Measurements from ENCODE around the gene GRIA4. TPM values are rescaled to one million over a fixed set of nuclear protein-coding genes. Genes with fewer than 3 reads are reported as not detected.

The GRIA4 gene
- total RNA-seq, 1 donor from 2014 or later = 13.6 TPM

DNA sequence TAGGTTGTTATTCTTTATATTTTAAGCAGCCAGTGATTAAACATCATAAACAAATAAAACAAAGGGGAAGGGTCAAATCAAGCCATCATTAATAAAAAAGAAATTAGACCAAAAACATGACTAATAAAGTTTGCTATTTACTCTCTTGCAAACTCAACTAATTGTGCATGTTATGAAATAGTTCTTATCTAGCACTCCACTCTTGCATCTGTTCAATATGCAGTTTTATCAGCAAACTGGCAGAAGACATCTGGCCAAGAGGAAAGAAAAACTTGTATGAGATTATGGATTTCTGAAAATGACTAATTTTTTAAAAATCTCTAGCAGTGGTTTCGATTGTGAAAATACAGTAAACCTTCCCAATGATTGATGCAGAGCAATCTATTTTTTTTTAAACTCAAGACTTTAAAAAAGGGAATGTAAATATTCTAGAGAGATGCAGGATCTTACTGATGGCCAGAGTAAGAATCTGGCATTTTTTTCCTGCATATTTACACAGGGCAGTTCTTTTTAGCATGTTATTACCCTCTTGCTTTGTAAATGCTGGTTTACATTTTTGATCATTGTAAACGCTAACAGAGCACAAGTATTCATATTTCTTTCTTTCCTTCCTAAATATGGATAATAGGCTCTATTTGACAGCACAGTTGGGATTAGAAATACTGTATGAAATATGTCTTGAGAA is 83.3 kb downstream of the GRIA4 start:
- TF ChIP-seq, protein P1, sequence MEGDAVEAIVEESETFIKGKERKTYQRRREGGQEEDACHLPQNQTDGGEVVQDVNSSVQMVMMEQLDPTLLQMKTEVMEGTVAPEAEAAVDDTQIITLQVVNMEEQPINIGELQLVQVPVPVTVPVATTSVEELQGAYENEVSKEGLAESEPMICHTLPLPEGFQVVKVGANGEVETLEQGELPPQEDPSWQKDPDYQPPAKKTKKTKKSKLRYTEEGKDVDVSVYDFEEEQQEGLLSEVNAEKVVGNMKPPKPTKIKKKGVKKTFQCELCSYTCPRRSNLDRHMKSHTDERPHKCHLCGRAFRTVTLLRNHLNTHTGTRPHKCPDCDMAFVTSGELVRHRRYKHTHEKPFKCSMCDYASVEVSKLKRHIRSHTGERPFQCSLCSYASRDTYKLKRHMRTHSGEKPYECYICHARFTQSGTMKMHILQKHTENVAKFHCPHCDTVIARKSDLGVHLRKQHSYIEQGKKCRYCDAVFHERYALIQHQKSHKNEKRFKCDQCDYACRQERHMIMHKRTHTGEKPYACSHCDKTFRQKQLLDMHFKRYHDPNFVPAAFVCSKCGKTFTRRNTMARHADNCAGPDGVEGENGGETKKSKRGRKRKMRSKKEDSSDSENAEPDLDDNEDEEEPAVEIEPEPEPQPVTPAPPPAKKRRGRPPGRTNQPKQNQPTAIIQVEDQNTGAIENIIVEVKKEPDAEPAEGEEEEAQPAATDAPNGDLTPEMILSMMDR (IDR thresholded peaks at IDR 0.05; ENCODE audit: partially characterized antibody, unreplicated experiment) = no peak
- Mint-ChIP-seq H3K9me3 (ENCODE audit: unreplicated experiment) (peaks cover 1% of the 10 kb centered on the region), H3K27ac (ENCODE audit: unreplicated experiment) (no peak overlapping the region), H3K27me3 (ENCODE audit: unreplicated experiment) (no peaks in the 10 kb centered on the region), H3K4me3 (ENCODE audit: unreplicated experiment) (no peak overlapping the region), H3K4me1 (ENCODE audit: low read depth, unreplicated experiment) (no peaks in the 10 kb centered on the region), H3K36me3 (ENCODE audit: unreplicated experiment) (no peaks in the 10 kb centered on the region)
- DNase-seq = no peak

DNA sequence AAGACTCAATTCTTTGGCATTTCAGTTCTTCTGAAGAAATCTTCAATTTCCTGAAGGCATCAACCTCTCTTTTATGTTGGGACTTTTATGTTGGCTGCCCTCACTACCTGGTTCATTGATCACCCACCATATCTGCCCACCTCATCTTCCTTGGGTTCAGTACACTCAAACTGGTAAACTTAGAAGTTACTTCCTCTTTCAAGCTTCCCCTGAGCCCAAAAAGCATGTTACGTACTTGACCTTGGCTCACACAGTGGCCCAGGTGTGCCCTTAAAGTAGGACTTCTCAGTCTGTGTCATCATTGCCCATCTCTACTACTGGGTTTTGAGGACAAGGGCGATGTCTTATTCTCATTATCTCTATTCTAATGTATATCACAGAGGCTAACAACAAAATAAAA is 86.1 kb downstream of the GRIA4 start:
- no peak for DNase-seq
- Mint-ChIP-seq H3K4me1 (ENCODE audit: low read depth, unreplicated experiment) (peaks cover 5% of the 10 kb centered on the region), H3K4me3 (ENCODE audit: unreplicated experiment) (no peak overlapping the region), H3K36me3 (ENCODE audit: unreplicated experiment) (no peaks in the 10 kb centered on the region), H3K27ac (ENCODE audit: unreplicated experiment) (no peak overlapping the region), H3K9me3 (ENCODE audit: unreplicated experiment) (peaks cover 1% of the 10 kb centered on the region), H3K27me3 (ENCODE audit: unreplicated experiment) (no peaks in the 10 kb centered on the region)
- TF ChIP-seq, protein P1 (IDR thresholded peaks at IDR 0.05; ENCODE audit: partially characterized antibody, unreplicated experiment) = no peak

DNA sequence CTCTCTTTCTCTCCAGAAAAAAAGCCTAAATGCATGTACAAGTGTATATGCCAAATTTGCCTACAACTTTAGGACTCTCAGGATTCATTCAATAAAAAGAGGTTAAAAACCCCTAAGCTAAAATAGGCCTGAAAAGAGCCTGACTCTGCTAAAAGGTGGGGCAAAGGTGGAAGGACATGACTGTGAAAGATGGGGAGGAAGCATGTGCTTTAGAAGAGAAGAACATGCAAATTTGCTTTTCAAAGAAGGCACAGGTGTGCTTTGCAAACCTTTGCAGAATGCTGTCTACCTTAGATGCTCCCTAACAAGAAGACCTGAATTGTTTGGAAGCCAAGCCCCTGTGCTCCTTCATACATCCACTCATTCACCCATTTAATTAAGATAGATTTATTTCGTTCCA is 87.4 kb downstream of the GRIA4 start:
- no peaks in the 10 kb centered on the region for H3K27me3 Mint-ChIP-seq (ENCODE audit: unreplicated experiment)
- no peak for DNase-seq
- H3K27ac Mint-ChIP-seq (ENCODE audit: unreplicated experiment) = no peak overlapping the region
- H3K4me1 Mint-ChIP-seq (ENCODE audit: low read depth, unreplicated experiment) = peaks cover 5% of the 10 kb centered on the region
- no peak overlapping the region for H3K4me3 Mint-ChIP-seq (ENCODE audit: unreplicated experiment)
- H3K9me3 Mint-ChIP-seq (ENCODE audit: unreplicated experiment) = peaks cover 1% of the 10 kb centered on the region
- TF ChIP-seq, protein P1 (IDR thresholded peaks at IDR 0.05; ENCODE audit: partially characterized antibody, unreplicated experiment) = no peak
- H3K36me3 Mint-ChIP-seq (ENCODE audit: unreplicated experiment) = no peaks in the 10 kb centered on the region

DNA sequence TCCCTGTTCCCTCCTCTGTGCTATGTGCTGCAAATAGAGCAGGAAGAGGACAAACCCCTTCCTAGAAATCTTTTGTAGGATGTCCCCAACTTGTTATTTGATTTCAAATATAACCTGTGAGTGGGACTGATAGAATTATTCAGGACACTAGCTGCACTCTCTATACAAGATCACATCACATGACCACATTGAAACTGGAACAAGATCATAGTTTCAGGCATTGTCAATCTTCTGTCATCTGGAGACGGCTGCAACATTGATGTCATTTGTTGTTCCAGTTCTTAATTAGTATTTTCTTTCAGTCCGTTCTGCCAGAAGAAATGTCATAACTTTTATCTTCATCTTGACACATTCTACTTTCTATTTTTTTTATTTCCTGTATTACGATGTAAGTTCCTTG is 89.3 kb downstream of the GRIA4 start:
- no peak for DNase-seq
- H3K27ac Mint-ChIP-seq (ENCODE audit: unreplicated experiment) = no peak overlapping the region
- H3K9me3 Mint-ChIP-seq (ENCODE audit: unreplicated experiment) = peaks cover 1% of the 10 kb centered on the region
- H3K27me3 Mint-ChIP-seq (ENCODE audit: unreplicated experiment) = no peaks in the 10 kb centered on the region
- H3K4me1 Mint-ChIP-seq (ENCODE audit: low read depth, unreplicated experiment) = peaks cover 5% of the 10 kb centered on the region
- H3K36me3 Mint-ChIP-seq (ENCODE audit: unreplicated experiment) = no peaks in the 10 kb centered on the region
- no peak overlapping the region for H3K4me3 Mint-ChIP-seq (ENCODE audit: unreplicated experiment)
- TF ChIP-seq, protein P1 (IDR thresholded peaks at IDR 0.05; ENCODE audit: partially characterized antibody, unreplicated experiment) = no peak

DNA sequence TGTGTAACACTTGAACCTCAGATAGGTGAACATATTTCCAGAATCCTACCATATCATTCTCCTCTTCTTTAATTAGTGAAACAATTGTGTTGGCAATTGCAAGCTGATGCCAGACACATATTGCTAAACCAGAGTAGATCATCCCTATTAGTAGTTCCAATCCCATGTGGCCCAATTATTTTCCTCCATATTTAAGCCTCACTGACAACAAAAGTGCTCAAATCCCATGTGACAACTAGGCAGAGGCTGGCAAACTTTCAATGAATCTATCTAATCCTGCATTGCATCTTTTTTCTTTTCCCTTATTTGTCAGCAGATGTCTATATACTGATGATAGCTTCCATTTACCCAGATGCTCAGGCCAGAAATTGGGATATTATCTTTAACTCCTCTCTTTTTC is 90.4 kb downstream of the GRIA4 start:
- DNase-seq = no peak
- TF ChIP-seq, protein P1 (IDR thresholded peaks at IDR 0.05; ENCODE audit: partially characterized antibody, unreplicated experiment) = no peak
- Mint-ChIP-seq H3K9me3 (ENCODE audit: unreplicated experiment) (peaks cover 1% of the 10 kb centered on the region), H3K36me3 (ENCODE audit: unreplicated experiment) (no peaks in the 10 kb centered on the region), H3K4me1 (ENCODE audit: low read depth, unreplicated experiment) (peaks cover 5% of the 10 kb centered on the region), H3K4me3 (ENCODE audit: unreplicated experiment) (no peak overlapping the region), H3K27ac (ENCODE audit: unreplicated experiment) (no peak overlapping the region), H3K27me3 (ENCODE audit: unreplicated experiment) (no peaks in the 10 kb centered on the region)
